Neuronal stem cell (in vitro differentiated cells): Measurements from ENCODE around the gene UNCX.

Source experiments
- DNase-seq: peaks from one replicate; pipeline ENCODE4 v3.0.0-alpha.2; 2013; ENCODE audit warnings: low spot score
- H2AFZ ChIP-seq: one replicate; pipeline ENCODE4 v1.6.1; 2013; ENCODE audit warnings: mild to moderate bottlenecking, low read length, inconsistent platforms
- H2AK5ac ChIP-seq: 2 replicates; pipeline ENCODE4 v1.6.1; 2013; ENCODE audit warnings: low read depth, mild to moderate bottlenecking, inconsistent platforms, low read length, moderate library complexity, mixed read lengths
- H2BK120ac ChIP-seq: 2 replicates; pipeline ENCODE4 v1.6.1; 2013; ENCODE audit warnings: low read depth, mild to moderate bottlenecking, inconsistent platforms, low read length, moderate library complexity, mixed read lengths
- H2BK12ac ChIP-seq: one replicate; pipeline ENCODE4 v1.6.1; 2013; ENCODE audit warnings: low read length, inconsistent platforms
- H2BK15ac ChIP-seq: 2 replicates; pipeline ENCODE4 v1.6.1; 2013; ENCODE audit warnings: mild to moderate bottlenecking, low read length, inconsistent platforms, mixed read lengths
- H2BK5ac ChIP-seq: one replicate; pipeline ENCODE4 v1.6.1; 2013; ENCODE audit warnings: inconsistent platforms, mild to moderate bottlenecking, low read length, moderate library complexity
- H3K14ac ChIP-seq: one replicate; pipeline ENCODE4 v1.6.1; 2013; ENCODE audit warnings: low read length, inconsistent platforms
- H3K18ac ChIP-seq: 2 replicates; pipeline ENCODE4 v1.6.1; 2013; ENCODE audit warnings: low read length, inconsistent platforms
- H3K23ac ChIP-seq: 2 replicates; pipeline ENCODE4 v1.6.1; 2013; ENCODE audit warnings: low read depth, mild to moderate bottlenecking, mixed read lengths, low read length, inconsistent platforms; ENCODE audit not compliant: poor library complexity
- H3K27ac ChIP-seq: replicated peaks from 3 replicates; pipeline ENCODE4 v1.5.1; 2013; ENCODE audit warnings: low read length, inconsistent platforms
- H3K27me3 ChIP-seq, 3 experiments: 2 replicates each; pipeline ENCODE4 v1.6.1; 2013; ENCODE audit warnings: low read length in 3 of 3, mild to moderate bottlenecking in 2 of 3, inconsistent platforms in 1 of 3, low read depth in 1 of 3, mixed read lengths in 1 of 3, moderate library complexity in 1 of 3; ENCODE audit not compliant: control insufficient read depth in 3 of 3, insufficient read depth in 3 of 3
- H3K36me3 ChIP-seq, 2 donors: replicated peaks in 1 of 2; 2 replicates each; pipeline ENCODE4 v1.6.1; 2013; ENCODE audit warnings: low read length in 2 of 2; ENCODE audit not compliant: control insufficient read depth in 2 of 2, insufficient read depth in 2 of 2
- H3K4ac ChIP-seq: 2 replicates; pipeline ENCODE4 v1.6.1; 2013; ENCODE audit warnings: inconsistent platforms, mild to moderate bottlenecking, low read length, moderate library complexity
- H3K4me1 ChIP-seq, 2 donors: 1 replicate in 1 of 2; 2 replicates in 1 of 2; pipeline ENCODE4 v1.6.1; 2013; ENCODE audit warnings: low read length in 2 of 2, low read depth in 1 of 2; ENCODE audit not compliant: control insufficient read depth in 2 of 2, insufficient read depth in 1 of 2
- H3K4me2 ChIP-seq: one replicate; pipeline ENCODE4 v1.6.1; 2013; ENCODE audit warnings: mild to moderate bottlenecking, low read length, inconsistent platforms; ENCODE audit not compliant: insufficient read depth, poor library complexity, severe bottlenecking
- H3K4me3 ChIP-seq, 2 donors: 2 replicates each; pipeline ENCODE4 v1.5.1; 2013; ENCODE audit warnings: low read length in 2 of 2, mild to moderate bottlenecking in 2 of 2, inconsistent platforms in 1 of 2, moderate library complexity in 1 of 2
- H3K79me1 ChIP-seq: one replicate; pipeline ENCODE4 v1.6.1; 2013; ENCODE audit warnings: low read depth, mild to moderate bottlenecking, inconsistent platforms, low read length, moderate library complexity
- H3K9ac ChIP-seq: one replicate; pipeline ENCODE4 v1.6.1; 2013; ENCODE audit warnings: mild to moderate bottlenecking, low read depth, low read length, inconsistent platforms; ENCODE audit not compliant: poor library complexity
- H3K9me3 ChIP-seq, 2 donors: replicated peaks in 1 of 2; 2 replicates each; pipeline versions ENCODE3 to v1.6.1; 2013; ENCODE audit warnings: low read length in 2 of 2, mild to moderate bottlenecking in 2 of 2, inconsistent platforms in 1 of 2, low read depth in 1 of 2, mixed read lengths in 1 of 2, moderate library complexity in 1 of 2; ENCODE audit not compliant: control insufficient read depth in 2 of 2, insufficient read depth in 1 of 2
- H4K8ac ChIP-seq: one replicate; pipeline ENCODE4 v1.6.1; 2013; ENCODE audit warnings: low read depth, mild to moderate bottlenecking, inconsistent platforms, low read length, moderate library complexity
- H4K91ac ChIP-seq: one replicate; pipeline ENCODE4 v1.6.1; 2013; ENCODE audit warnings: low read length, low read depth, mild to moderate bottlenecking, inconsistent platforms; ENCODE audit not compliant: poor library complexity
- WGBS, 2 donors: extraction: QIAGEN DNeasy Blood & Tissue Kit; methylation state at CpG; one replicate each; pipeline ENCODE4 v1.1.7; 2013; ENCODE audit warnings: missing lambda C conversion rate in 2 of 2, mixed read lengths in 1 of 2; ENCODE audit not compliant: insufficient read length in 2 of 2, insufficient replicate concordance in 1 of 2; ENCODE audit errors: extremely low coverage in 2 of 2; 5-methylcytosine and 5-hydroxymethylcytosine counted together

Gene UNCX

DNA sequence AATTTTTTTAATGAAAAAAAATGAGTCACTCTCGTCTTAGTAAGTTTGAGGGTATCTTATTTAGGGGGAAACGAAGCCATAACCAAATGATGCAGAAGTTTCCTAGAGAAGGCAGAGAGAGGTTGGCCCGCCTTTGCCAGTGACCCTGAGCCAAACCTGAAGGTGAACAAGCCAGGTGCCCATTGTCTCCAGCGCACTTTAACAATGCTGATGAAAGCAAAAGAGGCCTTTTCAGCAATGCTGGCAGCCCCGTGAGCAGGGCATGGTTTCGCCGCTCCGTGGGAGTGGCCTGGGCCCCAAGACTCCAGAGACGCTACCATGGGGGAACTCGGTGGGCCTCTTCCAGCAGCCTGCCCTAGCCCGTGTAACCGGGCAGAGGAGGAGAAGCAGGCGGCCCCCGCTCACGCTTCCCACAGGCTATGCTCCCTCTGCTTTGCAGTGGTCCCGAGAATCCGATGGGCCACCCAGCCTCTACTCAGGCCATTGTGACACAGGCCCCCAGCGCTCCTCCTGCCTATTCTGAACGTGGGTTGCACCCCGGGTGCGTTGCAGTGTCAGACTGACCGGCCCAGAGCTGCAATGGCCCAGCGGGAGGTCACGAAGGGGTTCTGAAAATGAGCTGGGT lies 14.0 kb upstream of the UNCX start:
- H2AFZ ChIP-seq: no peak overlapping the region
- WGBS, 2 donors: no CpG with 5 or more reads among the region's 24 CpGs
- peaks cover 0 to 83% (median 22%) of the 10 kb centered on the region in 3 experiments for H3K27me3 ChIP-seq

GRCh38 chr7:1219498-1219897 lies 13.2 kb upstream of the UNCX start:
- no peak overlapping the region for H3K4ac ChIP-seq
- H4K8ac ChIP-seq: no peak overlapping the region
- no peaks in the 10 kb centered on the region for H3K9me3 ChIP-seq
- H3K27me3 ChIP-seq: peaks cover 0 to 83% (median 27%) of the 10 kb centered on the region in 3 experiments
- peaks cover 2 to 8% of the 10 kb centered on the region in 2 donors for H3K4me1 ChIP-seq
- no peak overlapping the region for H3K9ac ChIP-seq
- no peak overlapping the region for H2AFZ ChIP-seq
- H3K36me3 ChIP-seq: no peaks in the 10 kb centered on the region
- no peak overlapping the region for H2AK5ac ChIP-seq
- no peak overlapping the region for H3K4me2 ChIP-seq
- no peak overlapping the region for H4K91ac ChIP-seq
- H3K14ac ChIP-seq: no peak overlapping the region
- no peaks in the 10 kb centered on the region for H3K79me1 ChIP-seq
- no peak overlapping the region for H3K18ac ChIP-seq
- no CpG with 5 or more reads among the region's 9 CpGs for WGBS, 2 donors
- no peak for DNase-seq
- no peak overlapping the region for H2BK120ac ChIP-seq
- no peak overlapping the region for H2BK12ac ChIP-seq
- no peak overlapping the region for H2BK5ac ChIP-seq
- no peak overlapping the region for H3K4me3 ChIP-seq
- H2BK15ac ChIP-seq: no peak overlapping the region
- H3K27ac ChIP-seq: no peak overlapping the region
- no peak overlapping the region for H3K23ac ChIP-seq

More for the DNA sequence above, 14.0 kb upstream of the UNCX start:
- no peak overlapping the region for H3K4me3 ChIP-seq
- H2BK120ac ChIP-seq: no peak overlapping the region
- no peak overlapping the region for H3K27ac ChIP-seq
- peak overlapping the region; percentile 30 for H3K9ac ChIP-seq
- peak overlapping the region; percentile 97 for H2AK5ac ChIP-seq
- H2BK5ac ChIP-seq: no peak overlapping the region
- no peak overlapping the region for H3K4me2 ChIP-seq
- H2BK15ac ChIP-seq: no peak overlapping the region
- no peak overlapping the region for H4K91ac ChIP-seq
- no peaks in the 10 kb centered on the region for H3K9me3 ChIP-seq
- H4K8ac ChIP-seq: no peak overlapping the region
- H2BK12ac ChIP-seq: no peak overlapping the region
- peak overlapping the region; percentile 27 for H3K18ac ChIP-seq
- no peaks in the 10 kb centered on the region for H3K36me3 ChIP-seq
- H3K4ac ChIP-seq: peak overlapping the region; percentile 76
- peaks cover 0 to 7% of the 10 kb centered on the region in 2 donors for H3K4me1 ChIP-seq
- H3K79me1 ChIP-seq: no peaks in the 10 kb centered on the region
- DNase-seq: no peak
- no peak overlapping the region for H3K23ac ChIP-seq
- no peak overlapping the region for H3K14ac ChIP-seq

DNA sequence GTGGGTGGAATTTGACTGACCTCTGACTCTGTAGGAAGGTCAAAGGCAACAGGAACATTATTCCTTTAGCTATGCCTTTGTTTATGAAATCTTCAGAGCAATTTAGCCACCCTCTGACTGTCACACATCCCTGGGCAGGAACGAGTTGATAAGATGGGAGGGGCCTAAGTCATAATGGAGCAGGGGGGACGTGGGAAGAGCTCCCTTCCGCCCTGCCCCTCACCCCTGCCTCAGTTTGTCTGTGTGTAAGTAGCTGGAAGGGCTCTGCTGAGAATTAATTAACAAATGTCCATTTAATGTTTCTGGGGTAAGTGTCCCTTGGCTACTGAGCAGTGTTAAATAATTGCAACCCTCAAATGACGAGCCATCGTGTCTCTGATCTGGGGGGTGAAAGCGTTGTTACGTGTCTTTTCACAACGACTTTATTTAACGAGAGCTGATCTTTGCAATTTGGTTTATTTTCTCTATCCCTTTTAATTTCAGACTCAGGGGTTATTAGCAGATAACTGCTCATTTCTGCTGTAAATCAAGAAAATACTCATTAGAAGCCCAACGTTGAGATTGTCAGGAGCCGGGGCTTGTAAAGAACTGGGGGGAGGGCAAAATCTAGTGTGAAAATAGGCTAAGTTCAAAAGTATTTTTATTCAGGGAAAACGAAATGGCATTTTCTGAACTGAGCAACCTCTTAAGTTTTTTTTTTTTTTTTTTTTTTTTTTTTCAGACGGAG lies 12.5 kb upstream of the UNCX start:
- Histone ChIP-seq H3K36me3 (no peaks in the 10 kb centered on the region), H3K27ac (no peak overlapping the region), H3K9me3 (no peaks in the 10 kb centered on the region), H4K91ac (no peak overlapping the region), H3K18ac (no peak overlapping the region), H2BK12ac (no peak overlapping the region), H2BK5ac (no peak overlapping the region), H3K4me3 (no peak overlapping the region), H2AFZ (no peak overlapping the region), H3K4ac (no peak overlapping the region), H3K79me1 (no peaks in the 10 kb centered on the region), H3K27me3 (peaks cover 0 to 83% (median 31%) of the 10 kb centered on the region in 3 experiments), H2BK15ac (no peak overlapping the region), H3K14ac (no peak overlapping the region), H2BK120ac (no peak overlapping the region), H2AK5ac (no peak overlapping the region), H3K9ac (no peak overlapping the region), H3K4me2 (no peak overlapping the region), H4K8ac (no peak overlapping the region), H3K4me1 (peaks cover 2 to 8% of the 10 kb centered on the region in 2 donors), H3K23ac (no peak overlapping the region)
- DNase-seq: no peak
- no CpG with 5 or more reads among the region's 13 CpGs for WGBS, 2 donors

- peaks cover 2 to 90% (median 40%) of the 10 kb centered on the region in 3 experiments for H3K27me3 ChIP-seq
- H3K79me1 ChIP-seq: no peaks in the 10 kb centered on the region
- no peak overlapping the region for H2BK12ac ChIP-seq
- DNase-seq: no peak
- H3K36me3 ChIP-seq: no peaks in the 10 kb centered on the region
- no peak overlapping the region for H3K27ac ChIP-seq
- no peak overlapping the region for H3K14ac ChIP-seq
- H2AK5ac ChIP-seq: no peak overlapping the region
- H3K4me3 ChIP-seq: no peak overlapping the region
- no peak overlapping the region for H4K8ac ChIP-seq
- no peak overlapping the region for H3K18ac ChIP-seq
- WGBS, 2 donors: no CpG with 5 or more reads among the region's 22 CpGs
- no peak overlapping the region for H3K4ac ChIP-seq
- no peak overlapping the region for H2BK5ac ChIP-seq
- H3K9me3 ChIP-seq: no peaks in the 10 kb centered on the region
- H3K4me1 ChIP-seq: peaks cover 3 to 10% of the 10 kb centered on the region in 2 donors
- H3K23ac ChIP-seq: no peak overlapping the region
- H4K91ac ChIP-seq: no peak overlapping the region
- no peak overlapping the region for H3K9ac ChIP-seq
- no peak overlapping the region for H3K4me2 ChIP-seq
- H2BK15ac ChIP-seq: no peak overlapping the region
- H2AFZ ChIP-seq: no peak overlapping the region
- no peak overlapping the region for H2BK120ac ChIP-seq
Observed at GRCh38 chr7:1220977-1221745, 11.5 kb upstream of the UNCX start.
